IMR-90 (cell line): ENCODE data around the gene TMEM54. TPM values are rescaled to one million over a fixed set of nuclear protein-coding genes. Genes with fewer than 3 reads are reported as not detected.

Experiments
- ATAC-seq: fragments of 200-7000 bp; cut with Tn5 transposase; 2 replicates; pipeline ENCODE4 v1.9.1; 2020; ENCODE audit warnings: low read depth, mild to moderate bottlenecking, moderate library complexity
- BruUV-seq: library from RNA; stranded (reverse); fragments of 400-500 nt; replicated peaks from 2 replicates; lab custom pipeline; 2021; lab: Mats Ljungman, UMichigan
- CTCF ChIA-PET: fragments of 300-600 bp; formaldehyde crosslinking; extraction: SDS; loops from one replicate; lab custom pipeline; 2021; ENCODE audit warnings: antibody characterized with exemption; lab: Yijun Ruan, JAX
- POLR2A ChIA-PET: fragments of 300-600 bp; sonication (Branson Sonifier 250); formaldehyde crosslinking; loops from one replicate; lab custom pipeline; 2022; ENCODE audit warnings: antibody characterized with exemption; ENCODE audit not compliant: unreplicated experiment; lab: Charles Lee
- DNase-seq: peaks from one replicate; pipeline ENCODE4 v3.0.0; 2013
- H2AFZ ChIP-seq: replicated peaks from 2 replicates; pipeline ENCODE3; 2013; ENCODE audit warnings: low read length, mild to moderate bottlenecking; ENCODE audit not compliant: poor library complexity
- H2AK5ac ChIP-seq: 2 replicates; pipeline ENCODE4 v1.6.1; 2013; ENCODE audit warnings: low read depth, low read length, inconsistent platforms
- H2AK9ac ChIP-seq: replicated peaks from 2 replicates; pipeline ENCODE3; 2013; ENCODE audit warnings: mild to moderate bottlenecking, low read depth, low read length, moderate library complexity; ENCODE audit not compliant: poor library complexity
- H2BK120ac ChIP-seq: 2 replicates; pipeline ENCODE4 v1.6.1; 2013; ENCODE audit warnings: low read depth, low read length, inconsistent platforms
- H2BK15ac ChIP-seq: 3 replicates; pipeline ENCODE4 v1.6.1; 2013; ENCODE audit warnings: low read depth, low read length, inconsistent platforms
- H2BK20ac ChIP-seq: 2 replicates; pipeline ENCODE4 v1.6.1; 2013; ENCODE audit warnings: low read depth, mild to moderate bottlenecking, inconsistent platforms, low read length, moderate library complexity
- H2BK5ac ChIP-seq: 2 replicates; pipeline ENCODE4 v1.6.1; 2013; ENCODE audit warnings: mild to moderate bottlenecking, low read depth, low read length, inconsistent platforms; ENCODE audit not compliant: poor library complexity, severe bottlenecking
- H3K14ac ChIP-seq: replicated peaks from 2 replicates; pipeline ENCODE4 v1.6.1; 2013; ENCODE audit warnings: low read depth, low read length, inconsistent platforms
- H3K18ac ChIP-seq: 2 replicates; pipeline ENCODE4 v1.6.1; 2013; ENCODE audit warnings: low read depth, low read length, control low read depth
- H3K23ac ChIP-seq: 2 replicates; pipeline ENCODE4 v1.6.1; 2013; ENCODE audit warnings: low read depth, low read length, inconsistent platforms
- H3K27ac ChIP-seq: 2 replicates; pipeline ENCODE4 v1.5.1; 2013; ENCODE audit warnings: mild to moderate bottlenecking, control low read depth, low read length; ENCODE audit not compliant: insufficient read depth
- H3K27me3 ChIP-seq: 2 replicates; pipeline ENCODE4 v1.6.1; 2013; ENCODE audit warnings: low read length; ENCODE audit not compliant: control insufficient read depth, insufficient read depth
- H3K36me3 ChIP-seq: 2 replicates; pipeline ENCODE4 v1.6.1; 2013; ENCODE audit warnings: low read length, mixed read lengths; ENCODE audit not compliant: control insufficient read depth, insufficient read depth
- H3K4ac ChIP-seq: 2 replicates; pipeline ENCODE4 v1.6.1; 2013; ENCODE audit warnings: low read depth, low read length, inconsistent platforms
- H3K4me1 ChIP-seq: 2 replicates; pipeline ENCODE4 v1.6.1; 2013; ENCODE audit warnings: low read length, mixed read lengths; ENCODE audit not compliant: control insufficient read depth, insufficient read depth
- H3K4me2 ChIP-seq: 2 replicates; pipeline ENCODE4 v1.6.1; 2013; ENCODE audit warnings: low read depth, mild to moderate bottlenecking, control low read depth, low read length, moderate library complexity
- H3K4me3 ChIP-seq: 2 replicates; pipeline ENCODE4 v1.5.1; 2013; ENCODE audit warnings: low read depth, mild to moderate bottlenecking, control low read depth, low read length, moderate library complexity; ENCODE audit not compliant: insufficient read depth
- H3K56ac ChIP-seq: 2 replicates; pipeline ENCODE4 v1.6.1; 2013; ENCODE audit warnings: low read length, inconsistent platforms; ENCODE audit not compliant: insufficient read depth; ENCODE audit errors: extremely low read depth
- H3K79me1 ChIP-seq, 2 experiments: 2 replicates each; pipeline ENCODE4 v1.6.1; 2013; ENCODE audit warnings: low read length in 2 of 2, inconsistent platforms in 1 of 2, low read depth in 1 of 2
- H3K9ac ChIP-seq: 2 replicates; pipeline ENCODE4 v1.6.1; 2013; ENCODE audit warnings: low read depth, low read length, control low read depth
- H3K9me1 ChIP-seq: 2 replicates; pipeline ENCODE4 v1.6.1; 2013; ENCODE audit warnings: low read length, inconsistent platforms; ENCODE audit not compliant: insufficient read depth
- H3K9me3 ChIP-seq: 2 replicates; pipeline ENCODE4 v1.6.1; 2013; ENCODE audit warnings: low read length; ENCODE audit not compliant: control insufficient read depth, insufficient read depth
- H4K20me1 ChIP-seq: 2 replicates; pipeline ENCODE4 v1.6.1; 2013; ENCODE audit warnings: low read length, inconsistent platforms; ENCODE audit not compliant: insufficient read depth
- H4K5ac ChIP-seq: 2 replicates; pipeline ENCODE4 v1.6.1; 2013; ENCODE audit warnings: mild to moderate bottlenecking, low read depth, low read length, control low read depth
- H4K8ac ChIP-seq, 2 experiments: 2 replicates each; pipeline ENCODE4 v1.6.1; 2013; ENCODE audit warnings: low read depth in 2 of 2, low read length in 2 of 2, control low read depth in 1 of 2, inconsistent platforms in 1 of 2
- H4K91ac ChIP-seq: 2 replicates; pipeline ENCODE4 v1.6.1; 2013; ENCODE audit warnings: low read depth, low read length, inconsistent platforms; ENCODE audit not compliant: insufficient read depth
- ELK1 ChIP-seq: fragments of 150-350 bp; IDR thresholded peaks from 2 replicates; pipeline ENCODE4 v1.6.1; 2016; ENCODE audit warnings: low read depth, mild to moderate bottlenecking, low read length, moderate library complexity, borderline replicate concordance
- MAFK ChIP-seq: IDR thresholded peaks from 2 replicates; pipeline ENCODE4 v1.6.1; 2012; ENCODE audit warnings: low read depth, low read length, improper control_type of control experiment
- MAZ ChIP-seq: IDR thresholded peaks from 2 replicates; pipeline ENCODE4 v1.6.1; 2012; ENCODE audit warnings: low read depth, mild to moderate bottlenecking, low read length, improper control_type of control experiment, moderate library complexity, borderline replicate concordance
- MXI1 ChIP-seq: IDR thresholded peaks from 2 replicates; pipeline ENCODE4 v1.6.1; 2012; ENCODE audit warnings: low read depth, mild to moderate bottlenecking, low read length, moderate library complexity, borderline replicate concordance
- NFE2L2 ChIP-seq: fragments of 150-350 bp; IDR thresholded peaks from 2 replicates; pipeline ENCODE4 v1.6.1; 2016; ENCODE audit warnings: low read depth, mild to moderate bottlenecking, low read length
- POLR2A ChIP-seq: IDR thresholded peaks from 2 replicates; pipeline ENCODE4 v1.6.1; 2012; ENCODE audit warnings: mild to moderate bottlenecking, low read depth, low read length
- RAD21 ChIP-seq: IDR thresholded peaks from 2 replicates; pipeline ENCODE4 v1.6.1; 2012; ENCODE audit warnings: low read length, improper control_type of control experiment
- RCOR1 ChIP-seq: IDR thresholded peaks from 2 replicates; pipeline ENCODE4 v1.6.1; 2012; ENCODE audit warnings: mild to moderate bottlenecking, low read length, improper control_type of control experiment; ENCODE audit not compliant: insufficient replicate concordance
- RFX5 ChIP-seq: IDR thresholded peaks from 2 replicates; pipeline ENCODE4 v1.8.0; 2012; ENCODE audit warnings: low read depth, mild to moderate bottlenecking, low read length, moderate library complexity
- SMC3 ChIP-seq: fragments of 150-350 bp; IDR thresholded peaks from 2 replicates; pipeline ENCODE4 v1.6.1; 2016; ENCODE audit warnings: low read depth, mild to moderate bottlenecking, antibody characterized with exemption, low read length, moderate library complexity
- whole genome bisulfite sequencing, 2 experiments: methylation state at CpG; one replicate each; pipeline versions ENCODE4 v1.1.5 to v1.1.7; 2013; ENCODE audit warnings: missing lambda C conversion rate in 2 of 2; ENCODE audit not compliant: insufficient read length in 1 of 2; ENCODE audit errors: extremely low coverage in 2 of 2; 5-methylcytosine and 5-hydroxymethylcytosine counted together
- dilution Hi-C: fragments of 300-500 bp; cut with HindIII; formaldehyde crosslinking; loops from one replicate; pipeline ENCODE4 v1.14.3; 2018; ENCODE audit warnings: low sequenced_read_pairs; ENCODE audit not compliant: unreplicated experiment
- in situ Hi-C: fragments of 300-500 bp; cut with MboI; formaldehyde crosslinking; loops from 3 replicates; pipeline ENCODE4 v1.14.3; 2019; ENCODE audit warnings: low sequenced_read_pairs, inconsistent platforms, mixed read lengths
- intact Hi-C: fragments of 100-400 bp; cut with micrococcal nuclease; formaldehyde crosslinking; loops from 2 replicates; pipeline ENCODE4 v1.10.0; 2022
- polyA plus RNA-seq, 3 experiments: library from polyadenylated mRNA; depleted of rRNA; stranded (reverse); fragments of >200 nt; gene quantifications; 2 replicates each; pipeline ENCODE4 v1.2.3, GENCODE V29; 2012; ENCODE audit warnings: low replicate concordance in 1 of 3
- total RNA-seq: library from RNA; depleted of rRNA; stranded (reverse); fragments of >200 nt; gene quantifications from 2 replicates; pipeline ENCODE4 v1.2.3, GENCODE V29; 2012
- TF ChIP-seq, protein P1 (sequence below): conservative IDR thresholded peaks from 2 replicates; pipeline ENCODE4 v1.5.1; 2012; ENCODE audit warnings: mild to moderate bottlenecking, low read depth, low read length, improper control_type of control experiment
- TF ChIP-seq, protein P2 (sequence below): fragments of 150-350 bp; IDR thresholded peaks from 2 replicates; pipeline ENCODE4 v1.6.1; 2017; ENCODE audit warnings: mild to moderate bottlenecking, antibody characterized with exemption, low read length, low read depth

Gene TMEM54
- total and polyA plus RNA-seq, 2 of the 4 experiments (the other 2 are of a cell fraction), result 25.5 to 75.2 TPM

DNA sequence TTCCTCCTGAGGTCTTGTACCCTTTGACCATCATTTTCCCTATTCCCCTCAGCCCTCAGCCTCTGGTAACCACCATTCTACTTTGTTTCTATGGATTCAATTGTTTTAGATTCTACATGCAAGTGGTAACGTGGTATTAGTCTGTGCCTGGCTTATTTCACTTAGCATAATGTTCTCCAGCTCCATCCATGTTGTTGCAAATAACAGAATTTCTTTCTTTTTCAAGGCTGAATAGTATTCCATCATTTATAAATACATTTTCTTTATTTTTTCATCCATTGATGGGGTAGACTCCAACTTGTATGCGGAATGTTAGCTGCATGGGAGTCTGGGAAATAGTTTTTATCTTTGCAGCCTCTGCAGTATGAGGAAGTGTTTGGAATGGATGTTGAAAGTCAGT, 26.3 kb upstream of the TMEM54 start:
- CTCF ChIA-PET, result no interaction called here
- H2BK20ac ChIP-seq, result no peak overlapping the region
- H2BK5ac ChIP-seq, result no peak overlapping the region
- in situ Hi-C loops, result no loop called here
- no peak overlapping the region for H2AFZ ChIP-seq
- no peak overlapping the region for H2AK9ac ChIP-seq
- BruUV-seq, result no TSS peak
- POLR2A ChIA-PET, result no interaction called here
- H4K5ac ChIP-seq, result no peak overlapping the region
- H2AK5ac ChIP-seq, result no peak overlapping the region
- H3K27ac ChIP-seq, result no peak overlapping the region
- no peak overlapping the region for H4K91ac ChIP-seq
- H3K9me1 ChIP-seq, result no peaks in the 10 kb centered on the region
- ATAC-seq (no peak), DNase-seq (no peak)
- no peaks in the 10 kb centered on the region for H3K4me1 ChIP-seq
- H2BK15ac ChIP-seq, result no peak overlapping the region
- H3K18ac ChIP-seq, result no peak overlapping the region
- no peak overlapping the region for H3K23ac ChIP-seq
- no peaks in the 10 kb centered on the region for H3K9me3 ChIP-seq
- H3K14ac ChIP-seq, result no peak overlapping the region
- no peak overlapping the region for H3K4ac ChIP-seq
- no peak overlapping the region for H4K8ac ChIP-seq
- no peak overlapping the region for H2BK120ac ChIP-seq
- TF ChIP-seq ELK1 (no peak), RFX5 (no peak), RCOR1 (no peak), POLR2A (no peak), MAFK (no peak), NFE2L2 (no peak), RAD21 (no peak), MXI1 (no peak), SMC3 (no peak), MAZ (no peak)
- TF ChIP-seq, protein P1, sequence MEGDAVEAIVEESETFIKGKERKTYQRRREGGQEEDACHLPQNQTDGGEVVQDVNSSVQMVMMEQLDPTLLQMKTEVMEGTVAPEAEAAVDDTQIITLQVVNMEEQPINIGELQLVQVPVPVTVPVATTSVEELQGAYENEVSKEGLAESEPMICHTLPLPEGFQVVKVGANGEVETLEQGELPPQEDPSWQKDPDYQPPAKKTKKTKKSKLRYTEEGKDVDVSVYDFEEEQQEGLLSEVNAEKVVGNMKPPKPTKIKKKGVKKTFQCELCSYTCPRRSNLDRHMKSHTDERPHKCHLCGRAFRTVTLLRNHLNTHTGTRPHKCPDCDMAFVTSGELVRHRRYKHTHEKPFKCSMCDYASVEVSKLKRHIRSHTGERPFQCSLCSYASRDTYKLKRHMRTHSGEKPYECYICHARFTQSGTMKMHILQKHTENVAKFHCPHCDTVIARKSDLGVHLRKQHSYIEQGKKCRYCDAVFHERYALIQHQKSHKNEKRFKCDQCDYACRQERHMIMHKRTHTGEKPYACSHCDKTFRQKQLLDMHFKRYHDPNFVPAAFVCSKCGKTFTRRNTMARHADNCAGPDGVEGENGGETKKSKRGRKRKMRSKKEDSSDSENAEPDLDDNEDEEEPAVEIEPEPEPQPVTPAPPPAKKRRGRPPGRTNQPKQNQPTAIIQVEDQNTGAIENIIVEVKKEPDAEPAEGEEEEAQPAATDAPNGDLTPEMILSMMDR, result no peak
- TF ChIP-seq, protein P2, sequence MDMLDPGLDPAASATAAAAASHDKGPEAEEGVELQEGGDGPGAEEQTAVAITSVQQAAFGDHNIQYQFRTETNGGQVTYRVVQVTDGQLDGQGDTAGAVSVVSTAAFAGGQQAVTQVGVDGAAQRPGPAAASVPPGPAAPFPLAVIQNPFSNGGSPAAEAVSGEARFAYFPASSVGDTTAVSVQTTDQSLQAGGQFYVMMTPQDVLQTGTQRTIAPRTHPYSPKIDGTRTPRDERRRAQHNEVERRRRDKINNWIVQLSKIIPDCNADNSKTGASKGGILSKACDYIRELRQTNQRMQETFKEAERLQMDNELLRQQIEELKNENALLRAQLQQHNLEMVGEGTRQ, result no peak
- peaks cover 2% of the 10 kb centered on the region for H3K27me3 ChIP-seq
- no CpG with 5 or more reads among the region's 2 CpGs for WGBS, 2 experiments
- no peaks in the 10 kb centered on the region for H3K36me3 ChIP-seq
- H3K4me3 ChIP-seq, result no peak overlapping the region
- intact Hi-C loops, result no loop called here
- dilution Hi-C loops, result no loop called here
- H4K20me1 ChIP-seq, result no peaks in the 10 kb centered on the region
- H3K79me1 ChIP-seq, result no peaks in the 10 kb centered on the region
- no peak overlapping the region for H3K9ac ChIP-seq
- H3K4me2 ChIP-seq, result no peak overlapping the region
- no peak overlapping the region for H3K56ac ChIP-seq
